BJ (cell line): ENCODE results near the gene CEACAM16. TPM values are rescaled to one million over a fixed set of nuclear protein-coding genes. Genes with fewer than 3 reads are reported as not detected.
A peak's percentile ranks its signal among the peaks of the same experiment; 100 is the strongest.

Experiments used
- CTCF ChIA-PET: fragments of 350-600 bp; formaldehyde crosslinking; extraction: SDS; loops from one replicate; lab custom pipeline; 2021; ENCODE audit warnings: antibody characterized with exemption, inconsistent platforms; lab: Yijun Ruan, JAX
- POLR2A ChIA-PET: fragments of 300-600 bp; sonication (Branson Sonifier 250); formaldehyde crosslinking; extraction: SDS; loops from one replicate; lab custom pipeline; 2021; ENCODE audit warnings: antibody characterized with exemption; lab: Charles Lee
- DNase-seq: peaks from one replicate; pipeline ENCODE4 v3.0.0-alpha.2; 2011; ENCODE audit warnings: low read depth
- H3K27me3 ChIP-seq: 2 replicates; pipeline ENCODE4 v1.6.0; 2011; ENCODE audit warnings: low read length; ENCODE audit not compliant: control insufficient read depth, insufficient read depth
- H3K36me3 ChIP-seq: 2 replicates; pipeline ENCODE4 v1.5.1; 2011; ENCODE audit warnings: low read length; ENCODE audit not compliant: control insufficient read depth, insufficient read depth
- H3K4me3 ChIP-seq: 2 replicates; pipeline ENCODE4 v1.5.1; 2011; ENCODE audit warnings: low read depth, mild to moderate bottlenecking, control low read depth, low read length
- polyA plus RNA-seq: library from polyadenylated mRNA; depleted of rRNA; stranded (reverse); fragments of >200 nt; gene quantifications from 2 replicates; pipeline ENCODE4 v1.2.3, GENCODE V29; 2011
- TF ChIP-seq, protein P1 (sequence below): IDR thresholded peaks from 2 replicates; pipeline ENCODE4 v1.5.1; 2011; ENCODE audit warnings: low read depth, mild to moderate bottlenecking, control low read depth, inconsistent platforms, low read length, moderate library complexity; ENCODE audit not compliant: insufficient read depth

CEACAM16 gene
- polyA plus RNA-seq, 1 experiment = not detected

DNA sequence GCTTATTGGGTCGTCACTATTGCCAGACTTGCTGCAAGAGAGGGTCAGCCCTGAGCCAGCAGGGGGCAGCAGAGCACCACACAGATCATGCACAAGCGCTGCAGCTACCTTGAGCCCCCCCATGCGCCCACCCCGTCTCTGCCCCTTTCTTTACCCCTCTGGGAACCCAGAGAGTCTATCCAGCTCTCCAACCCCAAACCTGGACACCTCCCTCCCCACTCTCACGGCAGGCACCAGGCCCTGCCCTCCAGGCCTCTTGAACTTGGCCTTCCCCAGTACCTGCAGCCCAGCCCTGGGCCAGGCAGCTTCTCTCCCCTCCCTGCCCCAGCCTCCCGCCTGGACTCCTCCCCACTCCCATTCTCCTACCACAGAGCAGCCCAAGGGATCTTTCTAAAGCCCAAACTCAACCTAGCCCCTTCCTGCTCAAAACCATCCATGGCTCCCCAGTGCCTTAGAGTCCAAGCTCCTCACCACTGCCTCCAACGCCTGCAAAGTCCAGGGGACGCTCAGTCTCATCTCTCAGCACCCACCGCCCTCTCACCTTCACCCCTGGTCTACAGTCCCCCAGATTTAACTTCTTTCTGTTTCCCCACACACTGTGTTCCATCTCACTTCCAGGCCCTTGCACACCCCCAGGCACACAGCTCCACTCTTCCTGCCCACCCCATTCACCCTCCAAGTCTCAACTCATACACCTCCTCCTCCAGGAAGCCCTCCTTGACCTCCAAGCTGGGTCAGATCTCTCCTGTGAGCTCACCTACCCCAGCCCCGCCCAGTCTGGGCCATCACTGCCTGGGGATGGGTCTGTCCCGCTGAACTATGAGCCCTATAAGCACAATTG lies 9.4 kb upstream of the CEACAM16 start:
- POLR2A ChIA-PET = no interaction called here
- CTCF ChIA-PET = interaction anchor here (0.8 to 6.0 kb wide), 32 partner anchors 9 to 160 kb away, joined by 3 to 63 read pairs (median 5); partner anchors contain the start of genes BCAM and NECTIN2
- TF ChIP-seq, protein P1, sequence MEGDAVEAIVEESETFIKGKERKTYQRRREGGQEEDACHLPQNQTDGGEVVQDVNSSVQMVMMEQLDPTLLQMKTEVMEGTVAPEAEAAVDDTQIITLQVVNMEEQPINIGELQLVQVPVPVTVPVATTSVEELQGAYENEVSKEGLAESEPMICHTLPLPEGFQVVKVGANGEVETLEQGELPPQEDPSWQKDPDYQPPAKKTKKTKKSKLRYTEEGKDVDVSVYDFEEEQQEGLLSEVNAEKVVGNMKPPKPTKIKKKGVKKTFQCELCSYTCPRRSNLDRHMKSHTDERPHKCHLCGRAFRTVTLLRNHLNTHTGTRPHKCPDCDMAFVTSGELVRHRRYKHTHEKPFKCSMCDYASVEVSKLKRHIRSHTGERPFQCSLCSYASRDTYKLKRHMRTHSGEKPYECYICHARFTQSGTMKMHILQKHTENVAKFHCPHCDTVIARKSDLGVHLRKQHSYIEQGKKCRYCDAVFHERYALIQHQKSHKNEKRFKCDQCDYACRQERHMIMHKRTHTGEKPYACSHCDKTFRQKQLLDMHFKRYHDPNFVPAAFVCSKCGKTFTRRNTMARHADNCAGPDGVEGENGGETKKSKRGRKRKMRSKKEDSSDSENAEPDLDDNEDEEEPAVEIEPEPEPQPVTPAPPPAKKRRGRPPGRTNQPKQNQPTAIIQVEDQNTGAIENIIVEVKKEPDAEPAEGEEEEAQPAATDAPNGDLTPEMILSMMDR = peak; percentile 97

DNA sequence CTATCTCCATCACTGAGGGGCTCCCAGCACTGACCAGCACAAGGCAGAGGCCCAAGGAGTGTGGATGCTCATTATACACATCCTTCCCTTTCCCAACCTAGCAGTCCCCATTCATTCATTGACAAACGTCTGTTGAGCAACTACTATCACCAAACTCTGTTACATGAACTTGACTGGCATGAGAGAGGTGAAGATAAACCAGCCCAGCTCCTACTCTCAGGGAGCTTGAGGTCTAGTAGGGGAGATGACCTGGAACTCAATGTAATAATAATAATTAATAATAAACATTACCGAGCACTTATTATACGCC lies 8.9 kb upstream of the CEACAM16 start:
- ChIA-PET POLR2A (no interaction called here), CTCF (interaction anchor here (0.9 to 6.0 kb wide), 25 partner anchors 9 to 159 kb away, joined by 3 to 63 read pairs (median 6); partner anchors contain the start of genes BCAM and NECTIN2)
- TF ChIP-seq, protein P1 = no peak
- H3K4me3 ChIP-seq = no peak overlapping the region
- no peaks in the 10 kb centered on the region for H3K36me3 ChIP-seq
- no peaks in the 10 kb centered on the region for H3K27me3 ChIP-seq
- no peak for DNase-seq

More for the DNA sequence above, 9.4 kb upstream of the CEACAM16 start:
- DNase-seq = no peak
- Histone ChIP-seq H3K36me3 (no peaks in the 10 kb centered on the region), H3K27me3 (no peaks in the 10 kb centered on the region), H3K4me3 (no peak overlapping the region)

DNA sequence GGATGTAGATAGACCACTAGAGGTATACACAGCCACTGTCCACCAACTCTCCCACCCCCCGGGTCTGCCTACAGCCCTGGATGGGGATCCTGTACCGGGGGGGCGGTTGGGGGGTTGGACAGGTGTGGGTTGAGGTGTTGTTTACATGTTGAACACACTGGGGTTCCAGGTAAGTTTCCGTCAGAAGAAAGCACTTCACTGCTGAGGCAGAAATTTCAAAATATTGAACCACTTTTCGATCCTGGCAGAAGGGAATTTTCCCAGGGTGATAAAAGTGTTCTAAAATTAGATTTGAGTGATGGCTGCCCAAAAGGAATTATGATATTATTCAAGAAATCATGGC lies 6.6 kb upstream of the CEACAM16 start:
- Histone ChIP-seq H3K27me3 (no peaks in the 10 kb centered on the region), H3K4me3 (no peak overlapping the region), H3K36me3 (no peaks in the 10 kb centered on the region)
- TF ChIP-seq, protein P1 = no peak
- POLR2A ChIA-PET = no interaction called here
- DNase-seq = no peak
- CTCF ChIA-PET = interaction anchor here (0.7 to 6.0 kb wide), 4 partner anchors 31 to 259 kb away, joined by 3 to 61 read pairs (median 4); partner anchors contain the start of gene NECTIN2

DNA sequence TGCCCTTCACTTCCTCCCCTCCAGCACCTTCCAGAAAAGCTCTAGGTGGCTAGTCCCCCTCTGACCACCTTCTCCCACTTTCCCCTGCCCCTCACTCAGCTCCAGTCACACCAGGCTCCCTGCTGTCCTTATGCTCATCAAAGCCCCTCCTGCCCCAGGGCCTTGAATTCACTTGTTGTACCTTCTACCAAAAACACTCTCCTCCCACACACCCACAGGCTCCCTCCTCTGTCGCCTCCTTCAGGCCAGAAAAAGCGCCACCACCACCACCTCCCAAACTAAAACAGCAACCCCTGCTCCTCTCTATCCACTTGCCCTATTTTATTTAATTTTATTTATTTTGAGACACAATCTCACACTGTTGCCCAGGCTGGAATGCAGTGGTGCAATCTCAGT lies 4.8 kb upstream of the CEACAM16 start:
- no peak overlapping the region for H3K4me3 ChIP-seq
- H3K36me3 ChIP-seq = no peaks in the 10 kb centered on the region
- ChIA-PET POLR2A (no interaction called here), CTCF (interaction anchor here (1.3 to 1.7 kb wide), 4 partner anchors 21 to 152 kb away, joined by 3 to 8 read pairs (median 5); partner anchors contain the start of gene NECTIN2)
- DNase-seq = no peak
- no peaks in the 10 kb centered on the region for H3K27me3 ChIP-seq
- TF ChIP-seq, protein P1 = peak; percentile 38

DNA sequence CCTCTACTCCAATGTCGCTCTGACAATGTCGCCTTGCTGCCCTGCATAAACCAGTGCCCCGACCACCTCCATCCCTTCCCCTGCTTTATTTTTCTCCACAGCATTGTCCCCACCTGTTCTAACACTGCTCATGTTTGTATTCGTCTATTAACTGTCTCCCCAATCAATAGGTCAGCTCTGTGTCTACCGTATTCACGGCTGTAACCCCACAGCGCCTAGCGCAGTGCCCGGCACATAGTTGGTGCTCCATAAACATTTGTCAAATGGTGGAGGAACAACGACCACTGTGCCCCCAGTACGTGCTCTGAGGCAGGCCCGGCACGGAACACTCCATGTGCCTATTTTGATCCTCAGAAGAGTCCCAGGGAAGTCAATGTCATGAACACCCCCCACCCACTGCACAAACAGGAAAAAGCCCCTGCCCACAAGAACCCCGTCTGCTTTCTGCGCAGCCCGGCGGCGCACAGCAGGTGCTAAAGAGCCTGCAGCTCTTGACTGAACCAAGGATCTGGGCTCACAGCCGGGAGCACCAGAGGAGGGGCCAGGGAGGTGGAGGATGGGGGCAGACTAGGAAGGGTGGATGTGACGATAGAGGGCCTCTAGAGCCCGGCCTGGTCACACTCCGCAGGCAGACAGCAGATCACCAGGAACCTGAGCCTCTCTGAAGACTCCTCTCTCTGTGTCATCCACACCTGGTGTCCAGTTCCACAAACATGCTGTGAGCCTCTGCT lies 1.8 kb upstream of the CEACAM16 start:
- TF ChIP-seq, protein P1 = no peak
- no peaks in the 10 kb centered on the region for H3K36me3 ChIP-seq
- CTCF ChIA-PET = no interaction called here
- no peaks in the 10 kb centered on the region for H3K27me3 ChIP-seq
- POLR2A ChIA-PET = no interaction called here
- no peak for DNase-seq
- H3K4me3 ChIP-seq = no peak overlapping the region
